ENCODE results near the gene ZMIZ1.

ZMIZ1 gene

DNA sequence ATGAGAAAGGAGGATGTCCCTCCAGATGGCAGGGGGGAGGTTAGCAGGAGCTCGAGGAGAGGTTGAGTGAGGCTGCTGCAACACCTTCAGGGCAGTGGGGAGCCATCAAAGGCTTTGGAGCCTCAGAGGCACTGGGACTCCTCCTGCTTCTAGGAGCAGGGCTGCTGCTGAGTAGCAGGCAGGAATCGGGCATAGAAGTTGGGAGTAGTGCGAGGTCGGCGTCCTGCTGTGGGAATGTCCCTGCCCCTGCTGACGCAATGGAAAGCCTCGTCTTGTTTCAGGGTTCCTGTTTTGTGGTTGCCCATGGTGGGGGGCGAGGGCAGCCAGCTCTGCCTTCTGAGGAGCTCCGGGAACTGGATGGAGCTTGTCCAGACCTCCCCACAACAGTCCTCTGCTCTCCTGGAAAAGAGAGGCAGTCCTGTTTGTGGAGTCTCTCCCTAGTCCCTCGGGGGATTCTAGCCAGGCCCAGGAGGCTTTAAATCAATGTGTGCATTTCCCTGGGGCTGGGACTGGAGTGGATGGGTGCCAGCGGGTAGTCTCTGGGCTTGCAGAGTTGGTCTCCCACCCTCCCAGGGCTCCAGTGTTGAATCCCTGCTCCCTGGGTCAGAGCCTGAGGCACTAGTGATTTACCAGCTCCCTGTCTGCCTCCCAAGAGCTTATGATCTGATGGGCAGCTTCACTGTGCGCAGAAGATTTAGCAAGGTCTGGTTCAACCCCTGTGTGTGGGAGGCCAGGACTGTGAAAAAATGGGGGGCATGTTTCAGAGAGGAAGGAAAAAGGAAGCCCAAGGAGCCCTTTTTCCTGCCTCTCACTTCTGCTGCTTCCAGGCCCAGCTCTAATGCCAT, 179.8 kb downstream of the ZMIZ1 start:
- no peak for DNase-seq (ENCODE audit: low spot score)

- DNase-seq (ENCODE audit: low spot score): no peak
These were observed 180.7 kb downstream of the ZMIZ1 start for GRCh38 chr10:79249186-79250121.

GRCh38 chr10:79250259-79250658, 181.5 kb downstream of the ZMIZ1 start:
- no peak for DNase-seq (ENCODE audit: low spot score)

GRCh38 chr10:79252450-79252849, 183.7 kb downstream of the ZMIZ1 start:
- DNase-seq (ENCODE audit: low spot score): no peak

GRCh38 chr10:79252971-79253370, 184.2 kb downstream of the ZMIZ1 start:
- DNase-seq (ENCODE audit: low spot score): no peak

DNA sequence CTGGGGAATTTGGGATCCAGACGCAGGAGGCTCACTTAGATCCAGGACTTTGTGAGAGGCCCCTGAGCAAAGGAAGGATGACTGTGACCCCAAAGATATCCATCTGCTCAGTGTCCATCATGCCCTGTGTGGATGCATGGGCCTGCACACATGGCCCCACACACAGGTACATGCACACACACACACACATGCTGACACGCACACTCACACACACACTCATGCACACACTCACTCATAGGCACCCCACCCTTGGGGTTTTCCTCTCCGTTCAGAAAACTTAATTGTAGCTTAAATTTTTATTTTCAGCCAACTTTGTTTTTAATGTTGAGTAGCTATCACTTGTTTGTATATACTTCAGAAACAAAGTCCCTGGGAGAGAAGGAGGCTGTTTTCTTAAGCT, 184.9 kb downstream of the ZMIZ1 start:
- no peak for DNase-seq (ENCODE audit: low spot score)

DNA sequence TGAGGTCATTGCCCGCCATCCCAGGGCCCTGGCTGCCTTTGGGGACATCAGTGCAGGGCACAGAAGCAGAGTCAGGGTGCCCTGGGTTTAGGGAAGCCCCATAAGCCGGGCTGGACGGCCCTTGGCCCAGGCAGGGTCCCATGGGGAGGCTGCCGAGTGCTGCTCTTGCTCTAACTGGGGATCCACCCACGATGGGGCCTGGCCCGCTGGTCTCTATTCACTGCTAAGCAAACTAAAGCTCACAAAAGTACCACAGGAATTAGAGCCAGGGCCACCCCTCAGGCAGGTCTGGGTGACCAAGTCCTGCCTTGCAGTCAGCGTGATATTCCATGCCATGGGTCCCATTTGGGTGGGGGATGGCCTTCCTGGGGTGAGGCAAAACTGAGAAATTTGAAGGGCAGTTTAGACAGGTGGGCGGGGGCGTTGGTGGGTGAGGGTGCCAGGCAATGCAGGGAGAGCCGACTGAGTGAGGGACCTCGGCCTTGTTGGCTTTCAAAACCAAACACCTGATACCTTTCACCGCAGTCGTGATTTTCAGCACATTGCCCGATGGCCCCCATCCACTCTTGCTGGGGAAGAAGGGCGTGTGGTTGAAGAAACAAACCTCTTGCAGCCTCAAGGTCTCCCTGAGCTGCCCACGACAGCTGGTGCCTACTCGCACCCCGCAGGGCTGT, 185.7 kb downstream of the ZMIZ1 start:
- DNase-seq (ENCODE audit: low spot score): no peak

DNA sequence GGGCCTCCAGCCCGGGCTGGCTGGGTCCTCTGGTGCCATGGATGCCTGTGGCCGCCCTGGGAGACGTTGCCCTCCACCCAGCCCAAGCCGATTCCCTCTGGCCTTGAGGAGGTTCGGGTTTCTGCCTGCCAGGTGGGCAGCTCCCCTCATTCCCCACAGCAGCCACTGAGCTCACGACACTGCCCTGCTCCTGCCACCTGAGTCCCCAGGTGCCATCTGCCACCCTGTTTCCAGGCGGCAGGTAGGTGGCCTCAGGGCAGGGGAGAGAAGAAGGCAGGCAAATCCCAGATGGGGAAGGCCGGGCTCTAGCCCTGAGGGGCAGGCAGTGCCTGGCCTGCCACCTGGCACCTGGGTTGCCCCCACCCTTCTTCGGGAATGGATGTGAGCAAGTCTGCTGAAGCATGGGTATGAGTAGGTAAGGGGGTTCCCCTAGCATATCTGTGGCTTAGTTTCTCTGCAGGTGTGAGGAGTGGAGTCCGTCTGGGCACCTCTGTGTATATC, 186.3 kb downstream of the ZMIZ1 start:
- DNase-seq (ENCODE audit: low spot score): no peak

DNA sequence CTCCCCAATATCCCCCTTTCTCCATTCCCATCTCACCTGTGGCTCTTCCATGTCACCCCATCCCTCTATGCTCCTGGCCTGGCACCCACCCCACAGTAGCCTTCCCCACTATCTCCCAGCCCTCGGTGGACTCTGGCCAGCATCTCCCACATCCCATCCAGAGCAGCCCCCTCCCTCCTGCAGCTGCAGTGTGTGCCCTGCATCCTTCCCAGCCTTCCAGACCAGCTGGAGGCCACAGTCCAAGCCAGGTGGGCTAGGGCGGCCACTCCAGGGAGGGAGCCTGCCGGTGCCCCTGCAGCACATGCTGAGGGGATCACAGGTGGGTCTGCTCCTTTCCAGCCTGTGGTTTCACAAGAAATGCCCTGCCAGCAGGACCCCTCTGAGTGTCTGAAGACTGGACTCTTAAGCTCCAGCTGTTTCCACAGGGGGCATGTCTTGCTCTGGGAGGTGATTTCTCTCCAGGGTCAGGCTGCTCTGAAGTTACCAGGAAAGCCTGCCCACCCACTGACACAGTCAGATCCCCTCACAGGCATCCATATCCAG, 187.6 kb downstream of the ZMIZ1 start:
- no peak for DNase-seq (ENCODE audit: low spot score)

DNA sequence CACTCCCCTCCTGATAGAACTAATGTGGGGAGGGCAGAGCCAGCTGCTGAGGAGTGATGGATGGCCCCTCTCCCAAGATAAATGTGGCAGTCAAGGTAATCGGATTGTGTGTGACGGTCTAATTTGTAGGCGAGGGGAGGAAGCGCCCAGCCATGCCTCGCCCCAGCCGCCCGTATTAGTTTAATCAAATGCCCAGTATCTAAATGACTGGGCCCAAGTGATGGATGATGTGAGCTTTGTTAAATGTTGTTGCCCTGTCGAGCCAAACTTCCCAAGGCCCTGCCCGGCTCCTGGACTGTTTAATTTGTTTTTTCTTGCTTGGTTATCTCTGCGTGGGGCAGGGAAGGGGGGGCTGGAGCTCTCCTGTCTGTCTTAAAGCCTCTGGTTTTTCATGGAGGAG, 190.1 kb downstream of the ZMIZ1 start:
- DNase-seq (ENCODE audit: low spot score): no peak

DNA sequence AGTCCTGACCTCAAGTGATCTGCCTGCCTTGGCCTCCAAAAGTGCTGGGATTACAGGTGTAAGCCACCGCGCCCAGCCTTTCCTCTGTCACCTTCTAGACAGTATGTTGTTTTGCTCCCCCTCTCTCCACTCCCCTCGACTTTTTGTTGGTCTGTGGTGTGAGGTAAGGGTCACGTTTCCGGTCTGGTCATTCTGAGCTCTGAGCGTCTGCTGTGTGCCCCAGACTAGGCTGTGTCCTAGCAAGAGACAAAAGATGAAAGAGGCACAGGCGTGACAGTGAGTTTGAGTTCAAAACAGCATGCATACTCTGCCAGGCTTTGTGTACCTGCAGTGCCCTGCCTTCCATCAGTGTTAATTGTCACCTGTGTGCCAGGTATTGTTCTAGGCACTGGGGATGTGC, 191.1 kb downstream of the ZMIZ1 start:
- no peak for DNase-seq (ENCODE audit: low spot score)

GRCh38 chr10:79260811-79261740, 192.3 kb downstream of the ZMIZ1 start:
- no peak for DNase-seq (ENCODE audit: low spot score)

GRCh38 chr10:79262131-79262530, 193.4 kb downstream of the ZMIZ1 start:
- DNase-seq (ENCODE audit: low spot score): no peak

DNA sequence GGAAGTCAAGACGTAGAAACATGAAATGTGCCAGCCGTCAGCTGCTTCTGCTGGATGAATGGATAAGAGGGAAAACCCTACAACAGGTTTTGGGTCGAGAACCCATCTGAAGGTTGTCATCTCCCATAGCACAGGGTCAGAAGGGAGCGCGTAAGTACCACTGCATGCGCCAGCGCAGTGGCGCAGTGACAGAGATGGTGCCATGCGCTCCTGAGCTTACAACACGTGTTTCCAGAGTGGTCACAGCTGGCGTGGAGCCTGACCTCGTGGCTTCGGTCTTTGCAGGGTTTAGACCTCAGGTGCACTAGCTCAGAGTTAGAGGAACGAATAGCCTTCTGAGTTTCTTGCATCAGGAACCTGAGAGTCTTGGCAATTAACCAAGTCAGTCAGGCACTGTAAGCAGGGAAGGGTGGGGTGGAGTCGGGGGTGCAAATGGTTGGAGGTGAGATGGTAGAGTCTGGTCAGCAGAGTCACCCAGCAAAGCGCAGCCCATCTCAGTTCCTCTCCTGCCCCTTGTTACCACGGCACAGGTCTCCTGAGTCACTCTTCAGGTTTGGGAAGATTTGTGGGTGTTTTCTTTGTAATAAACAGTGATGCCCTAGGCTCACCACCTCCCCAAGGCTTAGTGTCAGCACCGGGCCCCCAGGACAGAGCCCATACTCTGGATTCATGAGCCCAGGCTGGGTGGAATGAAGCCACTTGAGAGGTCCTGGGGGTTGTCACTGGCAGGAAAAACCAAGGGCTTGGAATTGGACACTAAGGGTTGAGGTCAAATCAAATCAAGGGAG, 194.4 kb downstream of the ZMIZ1 start:
- DNase-seq (ENCODE audit: low spot score): no peak

DNA sequence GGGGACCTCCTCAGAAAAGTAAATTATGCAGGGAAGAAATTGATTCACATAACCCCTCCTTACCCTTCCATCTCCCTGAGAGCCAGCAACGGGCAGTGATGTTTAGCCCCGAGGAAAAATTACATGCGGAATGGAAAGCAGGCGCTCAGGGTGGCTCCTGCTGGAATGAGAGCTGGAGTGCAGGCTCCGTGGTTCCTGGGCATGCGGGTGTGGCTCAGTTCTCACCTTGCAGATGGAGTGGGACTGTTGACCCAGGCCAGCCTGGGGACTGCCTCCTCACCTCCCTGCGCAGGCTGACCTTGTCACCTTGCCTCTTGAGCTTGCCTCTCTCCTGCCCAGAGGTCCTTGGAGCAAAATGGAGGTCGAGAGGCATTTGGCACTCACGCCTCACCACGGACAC, 195.2 kb downstream of the ZMIZ1 start:
- no peak for DNase-seq (ENCODE audit: low spot score)

GRCh38 chr10:79264942-79265341, 196.2 kb downstream of the ZMIZ1 start:
- DNase-seq (ENCODE audit: low spot score): peak; percentile 50

DNA sequence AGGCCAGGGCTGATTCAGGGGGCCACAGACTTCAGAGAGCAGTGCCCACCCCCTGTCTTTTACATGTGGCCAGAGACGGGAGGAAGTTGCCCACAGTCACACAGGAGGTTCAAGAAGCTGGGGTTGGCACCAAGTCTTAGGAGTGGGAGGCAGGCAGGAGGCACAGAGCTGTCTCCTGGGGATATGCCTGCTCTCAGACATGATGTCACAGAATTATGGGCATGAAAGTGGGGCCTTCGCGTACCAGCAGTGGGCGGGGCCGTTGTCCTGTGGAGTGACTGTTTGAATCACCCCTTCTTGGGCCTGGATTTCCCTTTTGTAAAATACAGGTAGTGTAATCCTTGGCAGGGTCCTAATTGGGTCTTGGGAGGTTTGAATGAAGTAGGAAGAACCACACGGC, 197.3 kb downstream of the ZMIZ1 start:
- no peak for DNase-seq (ENCODE audit: low spot score)

DNA sequence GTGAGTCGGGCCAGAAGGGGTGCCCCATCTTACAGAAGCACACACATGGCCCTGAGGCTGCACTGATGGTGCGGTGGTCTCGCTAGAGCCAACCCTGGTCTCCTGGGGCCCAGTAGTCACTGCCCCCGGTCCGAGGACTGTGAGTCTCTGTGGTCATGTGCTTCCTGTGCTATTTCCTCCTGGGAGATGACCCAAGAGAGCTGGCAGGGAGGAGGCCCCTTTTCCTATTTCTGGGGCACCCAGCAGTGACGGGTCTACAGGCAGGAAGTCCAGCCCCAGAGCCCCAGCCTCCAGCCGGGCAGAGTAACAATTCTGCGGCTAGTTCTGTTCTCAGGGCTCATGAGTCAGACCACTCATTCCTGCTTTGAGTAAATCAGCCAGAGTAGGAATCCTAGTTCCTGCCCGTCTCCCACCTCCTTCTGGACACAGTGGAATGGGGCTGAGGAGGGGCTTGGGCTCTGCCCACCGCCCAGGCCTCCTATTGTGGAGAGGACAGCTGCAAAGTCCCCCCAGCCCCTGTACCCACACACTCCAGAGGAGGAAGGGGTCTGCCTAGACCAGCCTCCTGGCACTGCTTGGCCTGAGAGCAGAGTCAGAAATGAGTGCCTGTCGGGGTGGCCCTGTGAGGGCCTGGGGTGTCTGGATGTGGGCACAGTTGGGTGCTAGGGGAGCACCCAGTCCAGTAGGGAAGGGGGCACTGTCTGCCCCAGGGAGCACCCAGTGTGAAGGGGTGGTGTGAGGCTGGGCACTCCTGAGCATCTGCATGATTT, 198.0 kb downstream of the ZMIZ1 start:
- DNase-seq (ENCODE audit: low spot score): peak; percentile 73

DNA sequence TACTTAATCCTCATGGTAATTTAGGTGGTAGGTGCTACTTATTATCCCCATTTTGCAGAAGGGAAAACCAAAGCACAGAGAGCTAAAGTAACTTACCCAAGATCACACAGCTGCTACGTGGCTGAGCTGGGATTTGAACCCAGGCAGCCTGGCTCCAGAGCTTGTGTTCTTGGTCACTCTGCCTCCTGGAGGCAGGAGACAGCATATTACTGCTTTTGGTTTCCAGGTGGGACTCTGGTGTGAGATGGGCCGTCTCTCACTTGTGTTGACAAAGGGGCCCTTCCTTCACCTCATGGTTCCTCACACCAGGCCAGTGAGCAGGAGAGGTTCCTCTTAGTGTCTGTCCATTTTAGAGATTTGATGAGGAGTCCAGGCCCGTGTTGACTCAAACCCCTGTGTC, 198.7 kb downstream of the ZMIZ1 start:
- no peak for DNase-seq (ENCODE audit: low spot score)
